ENCODE measurements around the gene GIMAP4. TPM values are rescaled to one million over a fixed set of nuclear protein-coding genes. Genes with fewer than 3 reads are reported as not detected.

The GIMAP4 gene
- 134 and 166 TPM in 2 replicates for total RNA-seq

DNA sequence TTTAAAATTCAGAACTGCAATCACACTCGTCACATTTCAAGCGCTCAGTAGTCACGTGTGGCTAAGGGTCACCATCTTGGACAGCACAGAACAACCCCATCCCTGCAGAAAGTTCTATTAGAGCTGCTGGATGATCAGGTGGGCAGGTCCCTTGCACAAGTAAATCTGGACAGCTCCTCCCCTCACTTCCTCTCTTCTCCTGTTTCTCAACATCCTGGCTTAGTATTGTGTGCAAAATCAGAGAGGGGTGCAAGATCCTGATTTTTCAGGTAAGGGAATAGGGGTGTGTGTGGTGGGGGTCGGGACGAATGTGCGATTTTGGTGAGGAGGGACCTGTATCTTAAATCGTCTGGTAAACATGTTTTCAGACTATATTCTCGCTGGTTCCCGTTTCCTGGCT is at the start of gene GIMAP4:
GIMAP4 (plus strand) TSS at position 222 of the 400 bp plus-strand sequence. CDS start 2,512 bp downstream, outside the sequence.

Other genes with a start within 250 kb of the GIMAP4 start
- 0.29 and 2.0 TPM in 2 replicates for gene LRRC61, start 244.0 kb upstream of the GIMAP4 start, total RNA-seq
- gene ACTR3C, start 243.8 kb upstream of the GIMAP4 start, total RNA-seq: 0.67 and 2.0 TPM in 2 replicates
- gene RARRES2, start 225.8 kb upstream of the GIMAP4 start, total RNA-seq: not detected in 2 replicates
- 125 and 130 TPM in 2 replicates for gene REPIN1, start 198.6 kb upstream of the GIMAP4 start, total RNA-seq
- 4.8 and 6.9 TPM in 2 replicates for gene ZNF775, start 188.1 kb upstream of the GIMAP4 start, total RNA-seq
- gene GIMAP8, start 116.8 kb upstream of the GIMAP4 start, total RNA-seq: 49.6 and 68.7 TPM in 2 replicates
- 25.2 and 31.6 TPM in 2 replicates for gene GIMAP7, start 52.5 kb upstream of the GIMAP4 start, total RNA-seq
- 171 and 211 TPM in 2 replicates for gene GIMAP6, start 65.0 kb downstream of the GIMAP4 start, total RNA-seq
- gene GIMAP2, start 118.3 kb downstream of the GIMAP4 start, total RNA-seq: 32.3 and 39.2 TPM in 2 replicates
- 13.8 and 14.4 TPM in 2 replicates for gene GIMAP1, start 149.2 kb downstream of the GIMAP4 start, total RNA-seq
- gene GIMAP5, start 170.0 kb downstream of the GIMAP4 start, total RNA-seq: 63.7 and 101 TPM in 2 replicates
- gene TMEM176B, start 233.0 kb downstream of the GIMAP4 start, total RNA-seq: not detected in 2 replicates
- not detected in 2 replicates for gene TMEM176A, start 233.4 kb downstream of the GIMAP4 start, total RNA-seq